ENCODE data around the gene ACTG2. TPM values are rescaled to one million over a fixed set of nuclear protein-coding genes. Genes with fewer than 3 reads are reported as not detected.

The ACTG2 gene
- total and polyA plus RNA-seq, 2 donors (not counting 1 experiment from before 2014, with no cell fraction given), result not detected

DNA sequence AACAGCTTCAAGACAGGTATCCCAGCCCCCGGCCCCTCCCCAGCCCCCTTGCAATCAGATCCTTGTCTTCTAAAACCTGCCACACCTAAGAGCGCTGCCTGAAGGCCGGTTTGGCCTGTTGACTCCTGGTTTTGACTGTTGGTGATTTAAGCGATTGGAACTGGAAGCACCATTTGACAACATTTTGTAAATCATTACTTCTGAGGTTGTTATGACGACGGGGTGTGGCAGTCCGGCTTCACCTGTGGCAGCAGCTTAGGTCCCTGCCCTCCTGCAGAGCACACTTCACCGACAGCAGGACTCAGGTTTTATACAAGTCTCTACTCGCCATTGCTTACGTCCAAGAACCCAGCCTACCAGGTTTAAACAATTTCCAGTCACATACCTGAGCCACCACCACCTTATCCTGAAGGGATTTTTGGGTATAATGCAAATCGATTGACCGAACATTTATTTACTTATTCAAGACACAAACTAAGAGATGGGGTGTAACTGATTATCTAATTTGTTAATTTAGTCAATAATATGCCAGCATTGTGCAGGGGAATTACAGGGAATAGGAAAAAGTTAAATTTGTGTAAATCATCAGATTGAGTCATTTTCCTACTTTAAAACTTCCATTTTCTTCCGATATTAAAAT, 33.2 kb downstream of the ACTG2 start:
- Histone ChIP-seq H3K4me1 (ENCODE audit: control insufficient read depth in 2 of 2, insufficient read depth in 2 of 2, low read length in 2 of 2) (peaks cover 33 to 37% of the 10 kb centered on the region in 2 donors), H3K27me3 (replicated peaks in 1 of 4; ENCODE audit: control extremely low read depth in 1 of 4, control insufficient read depth in 3 of 4, insufficient read depth in 4 of 4, low read length in 3 of 4) (no peaks in the 10 kb centered on the region), H3K27ac (ENCODE audit: low read length in 2 of 2) (peak overlapping the region; percentile 95 to 99), H3K4me2 (replicated peaks; ENCODE audit: low read depth, low read length, poor library complexity, severe bottlenecking) (peak overlapping the region; percentile 82), H3K9me3 (ENCODE audit: control extremely low read depth in 1 of 3, control insufficient read depth in 2 of 3, insufficient read depth in 1 of 3, low read length in 2 of 3) (peaks cover 0 to 8% (median 2%) of the 10 kb centered on the region in 3 donors), H3K36me3 (replicated peaks in 1 of 2; ENCODE audit: control extremely low read depth in 1 of 2, control insufficient read depth in 1 of 2, extremely low read depth in 1 of 2, insufficient read depth in 2 of 2, low read length in 1 of 2) (no peaks in the 10 kb centered on the region), H3K4me3 (ENCODE audit: control extremely low read depth in 1 of 5, extremely low read depth in 1 of 5, insufficient read depth in 1 of 5, low read depth in 2 of 5, low read length in 4 of 5) (peak overlapping the region; percentile 69 to 89 (median 76)), H3K9ac (ENCODE audit: low read length) (peak overlapping the region; percentile 94), H4K20me1 (ENCODE audit: control insufficient read depth, insufficient read depth, low read length, poor library complexity, severe bottlenecking) (no peaks in the 10 kb centered on the region), H2AFZ (ENCODE audit: insufficient read depth, low read depth, low read length, poor library complexity, severe bottlenecking) (peak overlapping the region; percentile 86), H3K79me2 (ENCODE audit: control insufficient read depth, insufficient read depth, low read length) (peaks cover 49% of the 10 kb centered on the region)
- peaks cover 55% of the 10 kb centered on the region for H3K4me1 Mint-ChIP-seq
- peak overlapping the region; percentile 82 for H3K27ac Mint-ChIP-seq
- H3K27me3 Mint-ChIP-seq, result no peaks in the 10 kb centered on the region
- WGBS (ENCODE audit: insufficient coverage), result 93% methylated on average over 5 of the region's 13 CpGs
- CTCF ChIA-PET, result interaction anchor here (1.1 to 1.3 kb wide), 2 partner anchors 60 to 606 kb away, joined by 3 read pairs; no protein-coding TSS in a partner anchor
- POLR2A ChIA-PET, result no interaction called here
- H3K9me3 Mint-ChIP-seq (ENCODE audit: insufficient read depth), result no peaks in the 10 kb centered on the region
- H3K4me3 Mint-ChIP-seq, result peak overlapping the region; percentile 86
- intact Hi-C loops (cut with micrococcal nuclease), result loop anchor here (1.0 to 5.0 kb wide), 8 partner anchors 59 to 252 kb away; partner anchors contain the start of genes BOLA3, MOB1A, STAMBP and TPRKB
- ATAC-seq (ENCODE audit: low read depth) (no peak), DNase-seq (no peak)
- no peak for TF ChIP-seq EZH2 (IDR thresholded peaks at IDR 0.05; ENCODE audit: borderline replicate concordance, insufficient read depth, low read depth, low read length, poor library complexity, severe bottlenecking)
- TF ChIP-seq, protein P1, sequence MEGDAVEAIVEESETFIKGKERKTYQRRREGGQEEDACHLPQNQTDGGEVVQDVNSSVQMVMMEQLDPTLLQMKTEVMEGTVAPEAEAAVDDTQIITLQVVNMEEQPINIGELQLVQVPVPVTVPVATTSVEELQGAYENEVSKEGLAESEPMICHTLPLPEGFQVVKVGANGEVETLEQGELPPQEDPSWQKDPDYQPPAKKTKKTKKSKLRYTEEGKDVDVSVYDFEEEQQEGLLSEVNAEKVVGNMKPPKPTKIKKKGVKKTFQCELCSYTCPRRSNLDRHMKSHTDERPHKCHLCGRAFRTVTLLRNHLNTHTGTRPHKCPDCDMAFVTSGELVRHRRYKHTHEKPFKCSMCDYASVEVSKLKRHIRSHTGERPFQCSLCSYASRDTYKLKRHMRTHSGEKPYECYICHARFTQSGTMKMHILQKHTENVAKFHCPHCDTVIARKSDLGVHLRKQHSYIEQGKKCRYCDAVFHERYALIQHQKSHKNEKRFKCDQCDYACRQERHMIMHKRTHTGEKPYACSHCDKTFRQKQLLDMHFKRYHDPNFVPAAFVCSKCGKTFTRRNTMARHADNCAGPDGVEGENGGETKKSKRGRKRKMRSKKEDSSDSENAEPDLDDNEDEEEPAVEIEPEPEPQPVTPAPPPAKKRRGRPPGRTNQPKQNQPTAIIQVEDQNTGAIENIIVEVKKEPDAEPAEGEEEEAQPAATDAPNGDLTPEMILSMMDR (IDR thresholded peaks at IDR 0.05), result no peak

All from B cell (primary cell).